GM12878 (cell line): ENCODE measurements around the gene UBE2L5. TPM values are rescaled to one million over a fixed set of nuclear protein-coding genes. Genes with fewer than 3 reads are reported as not detected.

Source experiments
- ATAC-seq: fragments of 200-7000 bp; cut with Tn5 transposase; 3 replicates; pipeline ENCODE4 v1.9.1; 2020; ENCODE audit warnings: mild to moderate bottlenecking, moderate library complexity
- BruUV-seq: library from RNA; stranded (reverse); fragments of 400-500 nt; replicated peaks from 2 replicates; lab custom pipeline; 2021; lab: Mats Ljungman, UMichigan
- CTCF ChIA-PET: fragments of 300-600 bp; sonication (Branson Sonifier 250); formaldehyde crosslinking; extraction: SDS; loops from one replicate; lab custom pipeline; 2021; ENCODE audit warnings: inconsistent platforms; lab: Yijun Ruan, JAX
- POLR2A ChIA-PET: fragments of 350-600 bp; formaldehyde crosslinking; extraction: SDS; loops from one replicate; lab custom pipeline; 2021; ENCODE audit warnings: inconsistent platforms; lab: Charles Lee
- RAD21 ChIA-PET: fragments of 300-600 bp; sonication (Branson Sonifier 250); formaldehyde crosslinking; loops from one replicate; lab custom pipeline; 2023; ENCODE audit warnings: antibody characterized with exemption; ENCODE audit not compliant: unreplicated experiment; lab: Charles Lee
- SMC1A ChIA-PET: fragments of 300-600 bp; sonication (Branson Sonifier 250); formaldehyde crosslinking; loops from one replicate; lab custom pipeline; 2023; ENCODE audit not compliant: unreplicated experiment, uncharacterized antibody; lab: Charles Lee
- DNase-seq: peaks from one replicate; pipeline ENCODE4 v3.0.0-alpha.2; 2011; ENCODE audit warnings: low read depth, low spot score
- FAIRE-seq: peaks from 3 replicates; lab custom pipeline; 2011; peaks lifted over from hg19 to GRCh38; lab: Jason Lieb, UNC
- H2AFZ ChIP-seq: 2 replicates; pipeline ENCODE4 v1.6.0; 2011; ENCODE audit warnings: low read depth, low read length, control low read depth; ENCODE audit not compliant: control insufficient read depth
- H3K27ac ChIP-seq: 2 replicates; pipeline ENCODE4 v1.5.1; 2011; ENCODE audit warnings: control low read depth; ENCODE audit not compliant: control insufficient read depth, insufficient read depth
- H3K27me3 ChIP-seq, 2 experiments: replicated peaks in 1 of 2; 2 replicates each; pipeline versions ENCODE4 v1.6.0 to v1.6.1; 2011; ENCODE audit warnings: low read length in 1 of 2; ENCODE audit not compliant: control insufficient read depth in 2 of 2, insufficient read depth in 2 of 2
- H3K36me3 ChIP-seq, 2 experiments: 2 replicates each; pipeline ENCODE4 v1.5.1; 2011; ENCODE audit warnings: low read length in 1 of 2; ENCODE audit not compliant: control insufficient read depth in 2 of 2, insufficient read depth in 2 of 2
- H3K4me1 ChIP-seq: 2 replicates; pipeline ENCODE4 v1.6.1; 2011; ENCODE audit warnings: mild to moderate bottlenecking, low read length, moderate library complexity, mixed read lengths; ENCODE audit not compliant: control insufficient read depth, insufficient read depth
- H3K4me2 ChIP-seq: 2 replicates; pipeline ENCODE4 v1.6.0; 2011; ENCODE audit warnings: control low read depth; ENCODE audit not compliant: control insufficient read depth, insufficient read depth
- H3K4me3 ChIP-seq: fragments of 200-600 bp; sonication (generic); 2 replicates; pipeline ENCODE4 v1.5.1; 2016
- H3K79me2 ChIP-seq: 2 replicates; pipeline ENCODE4 v1.6.0; 2011; ENCODE audit warnings: low read length; ENCODE audit not compliant: control insufficient read depth, insufficient read depth
- H3K9ac ChIP-seq: 2 replicates; pipeline ENCODE4 v1.8.0; 2011; ENCODE audit warnings: low read length, control low read depth, mixed read lengths; ENCODE audit not compliant: control insufficient read depth, insufficient read depth
- H3K9me3 ChIP-seq: replicated peaks from 3 replicates; pipeline ENCODE4 v1.5.1; 2011; ENCODE audit warnings: mild to moderate bottlenecking, low read length; ENCODE audit not compliant: control insufficient read depth, insufficient read depth
- H4K20me1 ChIP-seq: 2 replicates; pipeline ENCODE4 v1.6.0; 2011; ENCODE audit not compliant: control insufficient read depth, insufficient read depth
- CHD4 ChIP-seq: fragments of 200-600 bp; sonication (generic); IDR thresholded peaks from 2 replicates; pipeline ENCODE4 v1.6.1; 2016; ENCODE audit warnings: mild to moderate bottlenecking
- ETV6 ChIP-seq, 2 experiments: fragments of 450-650 bp in 1 of 2; IDR thresholded peaks in 1 of 2; conservative IDR thresholded peaks in 1 of 2; 2 replicates each; pipeline ENCODE4 v1.6.1; 2014; ENCODE audit warnings: antibody characterized with exemption in 1 of 2, borderline replicate concordance in 1 of 2, low read depth in 1 of 2, mild to moderate bottlenecking in 1 of 2, moderate library complexity in 1 of 2
- NFYA ChIP-seq: IDR thresholded peaks from 2 replicates; pipeline ENCODE4 v1.6.1; 2011; ENCODE audit warnings: low read depth, mild to moderate bottlenecking, low read length, improper control_type of control experiment, borderline replicate concordance
- NRF1 ChIP-seq: conservative IDR thresholded peaks from 2 replicates; pipeline ENCODE4 v1.6.1; 2011; ENCODE audit warnings: mild to moderate bottlenecking, low read depth, low read length, improper control_type of control experiment
- SPI1 ChIP-seq: IDR thresholded peaks from 2 replicates; pipeline ENCODE4 v1.6.1; 2011; ENCODE audit warnings: low read depth, mild to moderate bottlenecking, low read length, moderate library complexity, borderline replicate concordance; ENCODE audit not compliant: insufficient read depth
- ZZZ3 ChIP-seq: IDR thresholded peaks from 2 replicates; pipeline ENCODE4 v1.6.1; 2011; ENCODE audit warnings: low read depth; ENCODE audit not compliant: control insufficient read depth, insufficient read length
- WGBS: methylation state at CpG from one replicate; pipeline ENCODE4 v1.1.6; 2016; ENCODE audit warnings: low lambda C conversion rate; ENCODE audit not compliant: insufficient replicate concordance, insufficient coverage; ENCODE audit errors: missing lambda C conversion rate; 5-methylcytosine and 5-hydroxymethylcytosine counted together
- in situ Hi-C: fragments of 300-500 bp; cut with MboI; formaldehyde crosslinking; loops from 9 replicates; pipeline ENCODE4 v1.14.3; 2018; ENCODE audit warnings: mixed read lengths
- intact Hi-C: fragments of 100-400 bp; cut with micrococcal nuclease; formaldehyde crosslinking; loops from one replicate; pipeline ENCODE4 v1.14.2; 2022; ENCODE audit not compliant: unreplicated experiment
- polyA plus RNA-seq, 11 experiments: library from polyadenylated mRNA; depleted of rRNA in 4 of 11; unstranded in 6 of 11; stranded (reverse) in 5 of 11; fragments of >200 nt; fragmentation: Nextera tagmentation in 4 of 11; fragmentation: Illumina TruSeq in 1 of 11; extraction: Ambion mirVana in 4 of 11; extraction: Trizol in 1 of 11; gene quantifications; 1 replicate in 1 of 11; 2 replicates in 10 of 11; pipeline versions ENCODE4 v1.2.1 to v1.2.3, GENCODE V29; 2011 to 2016; ENCODE audit warnings: inconsistent platforms in 2 of 11, missing spikeins in 2 of 11, low read depth in 1 of 11
- total RNA-seq, 4 experiments: library from RNA; depleted of rRNA in 3 of 4; stranded (reverse); fragments of >200 nt in 3 of 4; fragmentation: Illumina TruSeq in 1 of 4; extraction: Trizol in 1 of 4; gene quantifications; 2 replicates each; pipeline versions ENCODE4 v1.2.1 to v1.2.3, GENCODE V29; 2013 to 2021

The UBE2L5 gene
- total and polyA plus RNA-seq, 10 of the 15 experiments (the other 5 are each of a cell fraction or from before 2014, with no cell fraction given), result 0.03 to 1.1 (median 0.19) TPM; not detected in 2

- CTCF ChIA-PET, result interaction anchor here (0.9 to 2.2 kb wide), 4 partner anchors 10 to 51 kb away, joined by 3 to 7 read pairs (median 3); no protein-coding TSS in a partner anchor
- H2AFZ ChIP-seq, result no peak overlapping the region
- no peaks in the 10 kb centered on the region for H3K27me3 ChIP-seq
- WGBS, result 57% methylated on average over 2 of the region's 2 CpGs
- no peak for FAIRE-seq
- H3K27ac ChIP-seq, result no peak overlapping the region
- POLR2A ChIA-PET, result interaction anchor here (0.5 kb wide), 1 partner anchor 45 kb away, joined by 4 read pairs; no protein-coding TSS in a partner anchor
- H3K9me3 ChIP-seq, result peaks cover 2% of the 10 kb centered on the region; the same call in 1 of the 3 replicates
- no peaks in the 10 kb centered on the region for H3K36me3 ChIP-seq
- SMC1A ChIA-PET, result interaction anchor here (1.2 to 1.9 kb wide), 3 partner anchors 35 to 78 kb away, joined by 4 to 6 read pairs (median 5); no protein-coding TSS in a partner anchor
- peaks cover 13% of the 10 kb centered on the region for H3K4me1 ChIP-seq
- TF ChIP-seq CHD4 (no peak), ZZZ3 (no peak), ETV6 (conservative IDR thresholded peaks at IDR 0.05 in 1 of 2, IDR thresholded peaks at IDR 0.05 in 1 of 2; ENCODE audit: borderline replicate concordance in 1 of 2, low read depth in 1 of 2) (0 out of 4 replicates have a peak, but pooled peaks of 1 of the 2 experiments have one; percentile 7), NRF1 (no peak)
- TF ChIP-seq, all 136 proteins: peak for 1
- intact Hi-C loops, result no loop called here
- H3K4me3 ChIP-seq, result no peak overlapping the region
- DNase-seq (no peak), ATAC-seq (no peak)
- no peak overlapping the region for H3K9ac ChIP-seq
- RAD21 ChIA-PET, result interaction anchor here (0.6 to 1.7 kb wide), 3 partner anchors 32 to 36 kb away, joined by 3 to 5 read pairs (median 5); no protein-coding TSS in a partner anchor
- H3K4me2 ChIP-seq, result no peak overlapping the region
- in situ Hi-C loops, result no loop called here
- no TSS peak for BruUV-seq
- no peaks in the 10 kb centered on the region for H3K79me2 ChIP-seq
- H4K20me1 ChIP-seq, result no peaks in the 10 kb centered on the region
Observed at GRCh38 chr13:30410705-30411125, 11.6 kb upstream of the UBE2L5 start.

DNA sequence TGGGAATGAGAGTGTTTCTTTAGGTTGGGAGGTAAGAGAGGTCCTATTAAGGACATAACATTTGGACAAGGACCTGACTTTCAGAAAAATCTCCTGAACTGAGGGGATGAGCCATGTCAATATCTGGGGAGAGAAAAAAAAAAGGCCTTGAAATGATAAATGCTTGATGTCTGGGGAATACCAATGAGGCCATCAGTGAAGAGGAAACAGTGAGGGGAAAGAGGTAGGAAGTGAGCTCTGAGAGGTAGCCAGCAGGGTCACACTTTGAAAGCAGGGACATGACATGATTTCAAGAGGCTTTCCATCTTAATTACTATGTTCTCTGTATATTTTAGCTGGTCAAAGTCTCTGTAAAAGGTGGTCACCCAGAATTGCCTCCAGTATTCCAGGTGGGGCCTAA lies 9.9 kb upstream of the UBE2L5 start:
- no TSS peak for BruUV-seq
- Histone ChIP-seq H3K27ac (no peak overlapping the region), H3K4me2 (no peak overlapping the region), H3K9ac (no peak overlapping the region), H2AFZ (no peak overlapping the region), H3K4me1 (peaks cover 22% of the 10 kb centered on the region), H3K4me3 (no peak overlapping the region), H3K79me2 (no peaks in the 10 kb centered on the region), H4K20me1 (no peaks in the 10 kb centered on the region), H3K27me3 (no peaks in the 10 kb centered on the region), H3K9me3 (peaks cover 2% of the 10 kb centered on the region; the same call in 1 of the 3 replicates), H3K36me3 (no peaks in the 10 kb centered on the region)
- DNase-seq (no peak), ATAC-seq (no peak), FAIRE-seq (no peak)
- ChIA-PET POLR2A (interaction anchor here (1.0 to 1.8 kb wide), 3 partner anchors 10 to 39 kb away, joined by 3 to 9 read pairs (median 4); partner anchors contain the start of gene UBE2L5), CTCF (interaction anchor here (1.0 kb wide), 2 partner anchors 30 to 169 kb away, joined by 4 read pairs; no protein-coding TSS in a partner anchor), SMC1A (interaction anchor here (0.6 to 5.3 kb wide), 8 partner anchors 10 to 100 kb away, joined by 3 to 27 read pairs (median 6); partner anchors contain the start of gene UBE2L5), RAD21 (interaction anchor here (1.2 kb wide), 1 partner anchor 50 kb away, joined by 4 read pairs; no protein-coding TSS in a partner anchor)
- TF ChIP-seq ETV6 (conservative IDR thresholded peaks at IDR 0.05 in 1 of 2, IDR thresholded peaks at IDR 0.05 in 1 of 2; ENCODE audit: borderline replicate concordance in 1 of 2, low read depth in 1 of 2), result peak in 1 of 2 experiments; percentile 56; a peak in 1 of 4 replicates
- no peak for TF ChIP-seq NFYA
- TF ChIP-seq SPI1, result peak; percentile 32; the same call in 1 of the 2 replicates
- in situ Hi-C loops, result no loop called here
- intact Hi-C loops, result no loop called here
